HG03520 (cell line): ENCODE results near the gene GM2A.
"Not testable (repeated sequence)": the region's sequence is repeated elsewhere in the genome, so short reads cannot be mapped to it uniquely, and the experiment has no call there.

Experiments used
- ATAC-seq: cut with Tn5 transposase; IDR thresholded peaks from one replicate; pipeline ENCODE4 v1.9.1; 2021; ENCODE audit warnings: mild to moderate bottlenecking, moderate library complexity; ENCODE audit not compliant: unreplicated experiment

GM2A gene

GRCh38 chr5:151251001-151251551 lies 1.9 kb upstream of the GM2A start:
- no peak for ATAC-seq

GRCh38 chr5:151251621-151252020 lies 1.4 kb upstream of the GM2A start:
- ATAC-seq: no peak

- ATAC-seq: no peak
Measured at GRCh38 chr5:151253605-151253950, 593 bp downstream of the GM2A start.

GRCh38 chr5:151254556-151254955 lies 1.6 kb downstream of the GM2A start:
- no peak for ATAC-seq

GRCh38 chr5:151254990-151255389 lies 2.0 kb downstream of the GM2A start:
- ATAC-seq: not testable (repeated sequence)

- peak; percentile 25 for ATAC-seq
Measured at GRCh38 chr5:151255621-151256286, 2.8 kb downstream of the GM2A start.

GRCh38 chr5:151257731-151258181 lies 4.8 kb downstream of the GM2A start:
- ATAC-seq: no peak

- no peak for ATAC-seq
Measured at GRCh38 chr5:151258201-151258611, 5.2 kb downstream of the GM2A start.

GRCh38 chr5:151258816-151259215 lies 5.8 kb downstream of the GM2A start:
- ATAC-seq: no peak

GRCh38 chr5:151259931-151260330 lies 6.9 kb downstream of the GM2A start:
- ATAC-seq: no peak

GRCh38 chr5:151262532-151262931 lies 9.5 kb downstream of the GM2A start:
- no peak for ATAC-seq

- peak; percentile 68 for ATAC-seq
Measured at GRCh38 chr5:151264113-151264512, 11.1 kb downstream of the GM2A start.

GRCh38 chr5:151267491-151268260 lies 14.7 kb downstream of the GM2A start:
- ATAC-seq: no peak

- peak; percentile 92 for ATAC-seq
Measured at GRCh38 chr5:151270599-151270998, 17.6 kb downstream of the GM2A start.

- ATAC-seq: no peak
Measured at GRCh38 chr5:151271336-151271735, 18.4 kb downstream of the GM2A start.

- no peak for ATAC-seq
Measured at GRCh38 chr5:151274666-151275065, 21.7 kb downstream of the GM2A start.

- no peak for ATAC-seq
Measured at GRCh38 chr5:151275803-151276202, 22.8 kb downstream of the GM2A start.

GRCh38 chr5:151278845-151279244 lies 25.9 kb downstream of the GM2A start:
- ATAC-seq: no peak

- no peak for ATAC-seq
Measured at GRCh38 chr5:151280443-151280842, 27.5 kb downstream of the GM2A start.

GRCh38 chr5:151281001-151281639 lies 28.1 kb downstream of the GM2A start:
- ATAC-seq: no peak

GRCh38 chr5:151283120-151283825 lies 30.3 kb downstream of the GM2A start:
- no peak for ATAC-seq
